ENCODE measurements around the gene SRGAP3. TPM values are rescaled to one million over a fixed set of nuclear protein-coding genes. Genes with fewer than 3 reads are reported as not detected.

Gene SRGAP3
- polyA plus RNA-seq, 3 donors: 0.27 to 1.3 (median 0.87) TPM

DNA sequence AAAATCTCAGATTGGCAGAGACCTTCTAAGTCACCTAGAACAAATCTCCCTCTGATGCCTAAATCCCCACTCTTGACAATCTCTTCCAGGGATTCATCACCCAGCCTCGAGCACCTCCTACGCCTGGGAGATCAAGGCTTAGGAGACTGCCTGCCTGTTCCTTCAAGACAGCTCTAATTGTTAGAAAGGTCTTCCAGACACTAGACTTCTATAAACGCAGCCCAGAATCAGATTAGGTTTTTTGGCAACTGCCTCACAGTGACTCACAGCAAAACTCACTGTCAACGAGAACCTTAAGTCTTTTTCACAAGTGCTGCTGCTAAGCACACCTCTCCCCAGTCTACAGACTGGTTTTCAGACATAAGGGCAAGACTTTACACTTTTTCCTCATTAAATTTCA lies 23.1 kb downstream of the SRGAP3 start:
- peaks cover 12% of the 10 kb centered on the region for H3K4me1 Mint-ChIP-seq
- H3K4me3 Mint-ChIP-seq: no peak overlapping the region
- Histone ChIP-seq H3K9ac (ENCODE audit: insufficient read depth, low read length, poor library complexity, severe bottlenecking) (no peak overlapping the region), H3K79me2 (ENCODE audit: insufficient read depth, low read length) (no peaks in the 10 kb centered on the region), H3K9me3 (replicated peaks in 1 of 2; ENCODE audit: control insufficient read depth in 1 of 2, insufficient read depth in 1 of 2, low read length in 2 of 2) (no peaks in the 10 kb centered on the region), H4K20me1 (ENCODE audit: insufficient read depth, low read length) (no peaks in the 10 kb centered on the region), H2AFZ (ENCODE audit: insufficient read depth, low read depth, low read length, poor library complexity, severe bottlenecking) (no peak overlapping the region), H3K4me1 (ENCODE audit: control insufficient read depth in 1 of 2, insufficient read depth in 2 of 2, low read length in 2 of 2) (no peaks in the 10 kb centered on the region), H3K27me3 (ENCODE audit: control insufficient read depth in 2 of 2, insufficient read depth in 2 of 2, low read length in 2 of 2) (no peaks in the 10 kb centered on the region), H3K4me2 (replicated peaks; ENCODE audit: extremely low read depth, low read length, poor library complexity, severe bottlenecking) (no peak overlapping the region), H3K27ac (ENCODE audit: low read depth in 1 of 2, low read length in 2 of 2) (no peak overlapping the region), H3K4me3 (replicated peaks in 1 of 3; ENCODE audit: low read depth in 2 of 3, low read length in 3 of 3) (no peak overlapping the region), H3K36me3 (replicated peaks in 1 of 2; ENCODE audit: control insufficient read depth in 1 of 2, insufficient read depth in 2 of 2, low read length in 2 of 2) (no peaks in the 10 kb centered on the region)
- DNase-seq: no peak
- peak overlapping the region in 1 of 7 donors; percentile 1 for H3K27ac Mint-ChIP-seq
- no peaks in the 10 kb centered on the region for H3K9me3 Mint-ChIP-seq
- H3K36me3 Mint-ChIP-seq: no peaks in the 10 kb centered on the region
- TF ChIP-seq CTCF (IDR thresholded peaks at IDR 0.05): no peak
- WGBS (ENCODE audit: insufficient coverage): 89% methylated on average over 2 of the region's 4 CpGs
- no peaks in the 10 kb centered on the region for H3K27me3 Mint-ChIP-seq (ENCODE audit: low read depth in 3 of 3)
- intact Hi-C loops (cut with micrococcal nuclease): no loop called here

DNA sequence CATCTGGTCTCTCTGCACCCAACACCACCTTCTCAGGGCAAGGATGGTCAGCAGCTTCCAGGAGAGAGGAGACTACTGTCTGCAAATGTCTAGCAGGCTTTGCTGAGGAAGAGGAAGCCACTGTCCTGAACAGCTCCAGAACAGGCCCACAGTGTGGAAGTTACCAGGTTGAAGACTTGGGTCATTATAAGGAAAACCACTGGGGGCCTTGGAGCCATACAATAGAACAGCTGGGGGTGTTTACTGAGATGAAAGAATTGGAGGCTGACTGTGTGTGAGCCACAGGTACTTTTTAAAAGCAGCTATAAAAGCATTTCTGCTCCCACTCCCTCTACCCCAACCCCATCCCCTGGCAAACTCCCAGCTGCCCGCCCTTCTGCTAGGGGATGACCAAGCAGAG lies 24.2 kb downstream of the SRGAP3 start:
- Histone ChIP-seq H3K36me3 (replicated peaks in 1 of 2; ENCODE audit: control insufficient read depth in 1 of 2, insufficient read depth in 2 of 2, low read length in 2 of 2) (no peaks in the 10 kb centered on the region), H4K20me1 (ENCODE audit: insufficient read depth, low read length) (no peaks in the 10 kb centered on the region), H3K4me3 (replicated peaks in 1 of 3; ENCODE audit: low read depth in 2 of 3, low read length in 3 of 3) (no peak overlapping the region), H3K79me2 (ENCODE audit: insufficient read depth, low read length) (no peaks in the 10 kb centered on the region), H3K27me3 (ENCODE audit: control insufficient read depth in 2 of 2, insufficient read depth in 2 of 2, low read length in 2 of 2) (no peaks in the 10 kb centered on the region), H3K4me1 (ENCODE audit: control insufficient read depth in 1 of 2, insufficient read depth in 2 of 2, low read length in 2 of 2) (no peaks in the 10 kb centered on the region), H3K9ac (ENCODE audit: insufficient read depth, low read length, poor library complexity, severe bottlenecking) (no peak overlapping the region), H2AFZ (ENCODE audit: insufficient read depth, low read depth, low read length, poor library complexity, severe bottlenecking) (no peak overlapping the region), H3K4me2 (replicated peaks; ENCODE audit: extremely low read depth, low read length, poor library complexity, severe bottlenecking) (no peak overlapping the region), H3K27ac (ENCODE audit: low read depth in 1 of 2, low read length in 2 of 2) (peak overlapping the region in 1 of 2 donors; percentile 19), H3K9me3 (replicated peaks in 1 of 2; ENCODE audit: control insufficient read depth in 1 of 2, insufficient read depth in 1 of 2, low read length in 2 of 2) (no peaks in the 10 kb centered on the region)
- 100% methylated on average over 1 of the region's 1 CpG for WGBS (ENCODE audit: insufficient coverage)
- intact Hi-C loops (cut with micrococcal nuclease): no loop called here
- no peak for DNase-seq
- Mint-ChIP-seq H3K27ac (peak overlapping the region in 2 of 7 donors; percentile 11 to 40), H3K36me3 (no peaks in the 10 kb centered on the region), H3K27me3 (ENCODE audit: low read depth in 3 of 3) (peaks cover 0 to 3% (median 2%) of the 10 kb centered on the region in 3 donors), H3K9me3 (no peaks in the 10 kb centered on the region), H3K4me3 (no peak overlapping the region), H3K4me1 (peaks cover 12% of the 10 kb centered on the region)
- no peak for TF ChIP-seq CTCF (IDR thresholded peaks at IDR 0.05)

Measured in CD14-positive monocyte (primary cell).